ENCODE measurements around the gene PER2. TPM values are rescaled to one million over a fixed set of nuclear protein-coding genes. Genes with fewer than 3 reads are reported as not detected.

Gene PER2
- total RNA-seq, 2 experiments from 2014 or later, result 5.5 to 7.2 TPM

Other genes with a start within 250 kb of the PER2 start
- 10 to 100 TPM; 47.9 to 51.8 TPM for gene SCLY, start 227.6 kb downstream of the PER2 start, total RNA-seq
- under 1 TPM; 0.12 to 0.14 TPM for gene ESPNL, start 188.3 kb downstream of the PER2 start, total RNA-seq
- not detected for gene KLHL30, start 149.9 kb downstream of the PER2 start, total RNA-seq
- gene ERFE, start 129.6 kb downstream of the PER2 start, total RNA-seq, result not detected
- gene ILKAP, start 84.9 kb downstream of the PER2 start, total RNA-seq, result 10 to 100 TPM; 46.7 to 50.2 TPM
- gene HES6, start 48.6 kb downstream of the PER2 start, total RNA-seq, result 1 to 10 TPM; 3.1 to 3.3 TPM
- gene TRAF3IP1, start 31.9 kb upstream of the PER2 start, total RNA-seq, result 1 to 10 TPM; 8.0 to 9.3 TPM
- 10 to 100 TPM; 34.6 to 38.8 TPM for gene ASB1, start 138.3 kb upstream of the PER2 start, total RNA-seq

All from activated CD4-positive, alpha-beta memory T cell treated with anti-CD3 and anti-CD28 coated beads for 36 hours (primary cell).